GM18519 (cell line): ENCODE measurements around the gene MYT1.

Experiments used
- ATAC-seq: cut with Tn5 transposase; IDR thresholded peaks from one replicate; pipeline ENCODE4 v1.9.1; 2021; ENCODE audit warnings: mild to moderate bottlenecking, moderate library complexity; ENCODE audit not compliant: unreplicated experiment, low FRiP score

Gene MYT1

GRCh38 chr20:64211874-64212658, 47.8 kb downstream of the MYT1 start:
- no peak for ATAC-seq

GRCh38 chr20:64212755-64213154, 48.5 kb downstream of the MYT1 start:
- no peak for ATAC-seq

GRCh38 chr20:64214113-64214512, 49.9 kb downstream of the MYT1 start:
- ATAC-seq = no peak

- no peak for ATAC-seq
Measured at GRCh38 chr20:64214952-64215351, 50.7 kb downstream of the MYT1 start.

DNA sequence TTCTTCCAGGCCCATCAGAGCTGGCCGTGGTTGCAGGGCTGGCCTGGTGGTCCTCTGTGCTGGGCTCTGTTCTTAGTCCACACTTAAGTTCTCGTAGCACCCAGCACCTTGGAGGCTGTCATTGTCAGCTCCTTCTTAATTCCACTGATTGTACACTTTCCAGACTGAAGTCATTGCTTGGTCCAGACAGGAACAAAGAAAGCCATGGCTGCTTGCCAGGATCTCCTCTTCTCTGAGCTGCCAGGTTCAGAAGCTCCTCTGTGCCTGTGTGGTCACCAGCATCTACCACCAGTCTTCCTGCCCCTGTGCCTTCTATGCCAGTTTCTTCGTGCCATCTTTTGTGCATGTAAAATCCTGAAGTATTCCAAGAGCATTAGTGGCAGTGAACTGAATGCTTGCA, 51.8 kb downstream of the MYT1 start:
- ATAC-seq = no peak

DNA sequence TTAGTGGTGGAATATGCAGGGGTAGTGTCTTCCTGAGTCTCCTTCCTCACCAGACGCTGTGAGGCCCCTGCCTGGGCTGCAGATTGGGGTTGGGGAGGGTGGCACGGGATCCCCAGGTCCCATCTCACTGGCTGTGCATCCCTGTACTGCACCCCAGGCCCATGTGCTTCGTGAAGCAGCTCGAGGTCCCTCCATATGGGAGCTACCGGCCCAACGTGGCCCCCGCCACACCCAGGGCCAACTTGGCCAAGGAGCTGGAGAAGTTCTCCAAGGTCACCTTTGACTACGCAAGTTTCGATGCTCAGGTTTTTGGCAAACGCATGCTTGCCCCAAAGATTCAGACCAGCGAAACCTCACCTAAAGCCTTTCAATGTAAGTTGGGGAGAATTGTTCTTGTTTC, 52.7 kb downstream of the MYT1 start:
- no peak for ATAC-seq

DNA sequence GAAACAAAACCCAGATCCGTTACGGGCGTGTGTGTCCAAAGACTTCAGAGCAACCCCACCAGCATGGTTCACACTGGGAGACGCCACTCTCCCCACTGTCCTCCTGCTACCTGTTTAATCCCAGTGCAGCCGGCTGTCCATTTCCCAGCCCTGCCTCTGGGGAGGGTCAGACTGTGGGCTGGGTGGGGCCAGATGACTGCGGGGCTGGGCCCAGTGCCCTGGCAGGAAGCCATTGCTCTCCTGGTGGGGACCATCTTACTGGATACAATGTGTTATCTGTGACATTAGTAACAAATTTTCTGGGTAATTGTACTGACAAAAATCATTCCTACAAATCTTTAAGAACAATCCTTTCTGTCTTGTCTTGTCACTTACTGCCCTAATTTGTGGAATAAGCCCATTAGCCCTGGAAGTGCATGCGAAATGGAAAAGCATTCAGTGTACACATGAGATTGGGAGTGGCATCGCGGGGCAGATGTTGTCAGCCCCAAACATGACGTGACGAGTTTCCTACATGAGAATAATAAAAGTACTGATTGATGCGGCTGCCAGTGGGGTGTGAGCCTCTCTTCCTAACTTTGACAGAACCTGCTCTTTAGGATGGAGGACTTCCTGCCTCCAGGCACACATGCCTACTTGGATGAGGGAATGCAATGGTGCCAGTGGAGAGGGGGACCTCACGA, 53.4 kb downstream of the MYT1 start:
- ATAC-seq = no peak

DNA sequence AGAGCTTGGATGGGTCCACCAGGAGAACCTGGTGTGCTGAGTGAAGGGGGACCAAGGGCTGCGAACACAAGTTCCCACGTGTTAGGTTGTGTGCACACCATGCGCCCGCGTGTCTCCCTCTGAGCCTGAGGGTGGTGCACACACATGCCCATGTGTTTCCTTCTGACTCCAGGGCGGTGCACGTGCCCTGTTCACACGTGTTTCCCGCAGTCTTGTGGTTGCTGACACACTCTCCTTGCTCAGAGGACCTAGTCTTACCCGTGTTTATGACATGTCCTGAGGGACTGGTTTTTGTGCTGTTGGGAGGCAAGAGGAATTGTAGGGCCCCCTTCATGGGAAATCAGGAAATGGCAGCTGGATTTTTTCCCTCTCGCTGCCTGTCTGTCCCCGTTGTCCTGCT, 55.0 kb downstream of the MYT1 start:
- no peak for ATAC-seq

DNA sequence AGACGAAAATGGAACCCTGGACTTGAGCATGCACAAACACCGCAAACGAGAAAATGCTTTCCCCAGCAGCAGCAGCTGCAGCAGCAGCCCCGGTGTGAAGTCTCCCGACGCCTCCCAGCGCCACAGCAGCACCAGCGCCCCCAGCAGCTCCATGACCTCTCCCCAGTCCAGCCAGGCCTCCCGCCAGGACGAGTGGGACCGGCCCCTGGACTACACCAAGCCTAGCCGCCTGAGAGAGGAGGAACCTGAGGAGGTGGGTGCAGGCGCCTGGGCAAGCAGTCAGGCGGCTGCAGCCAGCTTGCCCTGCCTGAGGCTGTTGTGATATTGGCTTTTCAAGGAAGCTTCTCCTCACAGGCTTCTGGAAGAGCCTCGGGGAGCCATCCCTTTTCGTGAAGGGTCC, 55.5 kb downstream of the MYT1 start:
- ATAC-seq = no peak

GRCh38 chr20:64220420-64220819, 56.2 kb downstream of the MYT1 start:
- no peak for ATAC-seq

DNA sequence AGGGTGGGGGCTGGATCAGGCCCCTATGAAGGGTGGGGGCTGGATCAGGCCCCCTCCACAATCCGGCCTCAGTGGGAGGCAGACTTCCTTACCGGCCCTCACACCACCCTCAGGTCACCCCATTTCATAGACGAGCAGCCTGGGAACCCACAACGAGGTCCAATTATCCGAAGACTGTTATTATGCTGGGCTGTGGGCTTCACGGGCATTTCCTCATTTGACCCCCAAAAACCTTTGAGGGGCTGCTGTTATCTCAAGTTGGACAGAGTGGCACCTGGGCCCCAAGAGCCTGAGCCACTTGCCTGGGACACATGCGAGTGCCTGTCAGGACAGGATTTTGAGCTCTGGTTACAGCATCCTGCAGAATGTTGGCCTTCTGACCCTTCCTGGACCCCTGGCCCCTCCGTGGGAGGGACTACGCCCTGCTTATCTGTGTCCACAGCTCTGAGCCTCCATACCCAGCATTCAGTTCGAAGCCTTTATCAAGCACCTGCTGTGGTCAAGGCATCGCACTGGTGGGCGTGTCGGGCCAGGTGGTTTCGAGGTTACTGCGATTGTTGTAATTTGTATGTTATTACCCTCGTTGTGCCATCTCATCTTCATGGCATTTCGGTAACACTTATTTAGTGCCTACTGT, 56.8 kb downstream of the MYT1 start:
- no peak for ATAC-seq

DNA sequence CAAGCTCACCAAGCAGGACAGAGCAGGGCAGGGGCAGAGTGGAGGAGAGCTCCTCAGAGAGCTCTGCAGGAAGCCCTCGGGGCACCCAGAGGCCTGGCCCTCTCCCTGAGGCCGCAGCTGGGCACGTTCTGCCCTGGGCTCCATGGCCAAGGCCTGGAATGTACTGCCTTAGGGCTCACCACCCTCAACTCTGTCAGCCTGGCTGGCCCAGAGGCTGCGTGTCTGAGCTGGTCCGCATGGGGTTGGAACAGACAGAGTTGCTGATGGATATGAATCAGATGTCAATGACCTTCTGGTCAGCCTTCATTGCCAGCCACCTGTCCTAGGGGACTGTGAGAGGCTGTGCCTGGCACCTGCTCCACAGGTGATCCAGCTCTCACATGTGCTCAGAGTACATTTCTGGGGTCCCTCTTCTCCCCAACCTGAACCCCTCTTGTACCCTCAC, 58.1 kb downstream of the MYT1 start:
- no peak for ATAC-seq

GRCh38 chr20:64222851-64223525, 58.7 kb downstream of the MYT1 start:
- ATAC-seq = no peak

DNA sequence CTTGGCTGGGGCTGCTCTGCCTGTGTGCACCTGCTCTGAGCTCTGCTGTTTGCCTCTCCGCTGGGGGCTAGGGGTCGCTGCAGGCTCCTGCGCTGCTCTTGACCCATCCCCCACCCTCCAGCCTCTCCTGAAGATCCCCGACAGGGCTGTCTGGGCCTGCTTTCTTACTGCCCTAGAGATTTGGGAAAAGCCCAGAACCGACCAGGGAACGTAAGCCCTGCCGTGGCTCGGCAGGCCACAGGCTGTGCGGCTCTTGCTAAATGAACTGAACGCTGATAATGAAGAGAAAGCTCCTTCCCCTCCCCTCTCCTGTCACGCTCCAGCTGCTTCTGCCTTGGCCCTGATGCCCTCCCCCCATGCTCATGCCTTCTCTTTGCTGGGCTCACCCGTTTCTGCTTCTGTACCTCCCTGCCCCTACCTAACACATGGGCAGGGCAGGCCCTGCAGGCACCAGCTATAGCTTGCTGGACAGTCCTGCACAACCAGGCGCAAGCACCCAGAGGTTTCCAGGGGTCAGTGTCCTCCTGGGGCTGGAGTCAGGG, 59.3 kb downstream of the MYT1 start:
- ATAC-seq = no peak

- ATAC-seq = no peak
Measured at GRCh38 chr20:64224351-64225170, 60.3 kb downstream of the MYT1 start.

GRCh38 chr20:64225171-64225595, 60.9 kb downstream of the MYT1 start:
- no peak for ATAC-seq

GRCh38 chr20:64225828-64226598, 61.8 kb downstream of the MYT1 start:
- no peak for ATAC-seq

DNA sequence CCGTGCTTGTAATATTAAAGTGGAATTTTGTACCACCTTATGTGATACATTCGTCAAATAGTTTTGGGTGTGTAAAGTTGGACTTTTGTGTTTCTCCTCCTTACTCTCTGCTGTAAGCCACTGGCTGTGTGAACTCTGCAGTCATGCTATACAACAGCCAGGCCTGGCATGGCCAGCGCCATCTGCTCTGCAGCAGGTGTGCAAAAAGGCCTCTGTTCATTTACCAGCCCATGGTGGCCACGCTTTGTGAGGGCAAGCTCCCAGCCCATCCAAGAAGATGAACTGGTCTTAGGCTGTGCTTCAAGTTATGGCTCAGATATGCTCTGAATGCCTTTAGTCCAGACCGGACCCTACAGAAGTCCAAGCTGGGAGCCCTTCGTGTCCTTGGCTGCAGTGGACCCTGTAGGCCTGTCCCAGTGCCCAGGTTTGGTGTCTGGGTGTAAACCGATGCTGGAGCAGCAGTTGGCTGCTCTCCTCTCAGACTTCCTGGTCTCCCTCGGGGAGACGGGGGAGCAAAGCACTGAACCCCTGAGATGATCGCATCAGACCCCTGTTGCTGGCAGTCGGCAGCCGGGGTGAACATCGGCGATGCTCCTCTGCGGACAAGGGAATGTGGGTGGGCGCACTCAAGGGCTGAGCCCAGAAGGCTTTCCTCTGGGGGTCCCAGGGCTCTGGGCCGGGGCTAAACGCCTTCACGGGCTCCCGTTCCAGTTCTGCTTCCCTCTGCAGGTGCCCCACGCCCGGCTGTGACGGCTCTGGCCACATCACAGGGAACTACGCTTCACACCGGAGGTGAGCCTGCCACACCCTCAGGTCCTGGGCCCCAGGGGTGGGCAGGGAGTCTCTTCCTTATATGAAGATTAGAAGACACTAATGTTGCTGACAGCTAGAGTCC, 62.7 kb downstream of the MYT1 start:
- no peak for ATAC-seq
